CD4-positive, alpha-beta T cell treated with Interleukin-17A for 4 hours (primary cell): Measurements from ENCODE around the gene PES1.
"Not testable (repeated sequence)": the region's sequence is repeated elsewhere in the genome, so short reads cannot be mapped to it uniquely, and the experiment has no call there.

ENCODE experiments used
- DNase-seq: peaks from one replicate; pipeline ENCODE4 v3.0.0-alpha.2; 2020; ENCODE audit warnings: mixed read lengths

Gene PES1

GRCh38 chr22:30574095-30574981 is 17.4 kb downstream of the PES1 start, which contains the start of gene GAL3ST1:
GAL3ST1 (minus strand) TSS chr22:30574665; CDS start chr22:30557392, 17,273 bp downstream.
- no peak for DNase-seq

- DNase-seq, result no peak
Observed at GRCh38 chr22:30573594-30574094, 18.1 kb downstream of the PES1 start.

- no peak for DNase-seq
Observed at GRCh38 chr22:30572840-30573593, 18.7 kb downstream of the PES1 start.

GRCh38 chr22:30572210-30572609 is 19.5 kb downstream of the PES1 start:
- no peak for DNase-seq

GRCh38 chr22:30569674-30570202 is 22.0 kb downstream of the PES1 start:
- no peak for DNase-seq

- DNase-seq, result no peak
Observed at GRCh38 chr22:30568137-30568805, 23.4 kb downstream of the PES1 start.

GRCh38 chr22:30567277-30567676 is 24.4 kb downstream of the PES1 start:
- not testable (repeated sequence) for DNase-seq

GRCh38 chr22:30566125-30566524 is 25.6 kb downstream of the PES1 start:
- DNase-seq, result no peak

GRCh38 chr22:30565341-30565740 is 26.4 kb downstream of the PES1 start:
- DNase-seq, result no peak

- DNase-seq, result no peak
Observed at GRCh38 chr22:30564761-30565119, 27.0 kb downstream of the PES1 start.

GRCh38 chr22:30564045-30564760 is 27.5 kb downstream of the PES1 start:
- DNase-seq, result no peak

- DNase-seq, result no peak
Observed at GRCh38 chr22:30562366-30562765, 29.3 kb downstream of the PES1 start.

- DNase-seq, result no peak
Observed at GRCh38 chr22:30561402-30562189, 30.1 kb downstream of the PES1 start.

- DNase-seq, result peak; percentile 7
Observed at GRCh38 chr22:30560643-30561202, 31.0 kb downstream of the PES1 start.

- no peak for DNase-seq
Observed at GRCh38 chr22:30559889-30560288, 31.8 kb downstream of the PES1 start.

- DNase-seq, result no peak
Observed at GRCh38 chr22:30557243-30557642, 34.5 kb downstream of the PES1 start.

- no peak for DNase-seq
Observed at GRCh38 chr22:30556388-30556787, 35.3 kb downstream of the PES1 start.

GRCh38 chr22:30555282-30556210 is 36.2 kb downstream of the PES1 start:
- no peak for DNase-seq

GRCh38 chr22:30553971-30554370 is 37.7 kb downstream of the PES1 start:
- DNase-seq, result no peak

- no peak for DNase-seq
Observed at GRCh38 chr22:30552719-30553118, 39.0 kb downstream of the PES1 start.
